Sigmoid colon (tissue), 4 donors: ENCODE measurements around the gene CRIP2.
A peak's percentile ranks its signal among the peaks of the same experiment; 100 is the strongest.

Experiments used
- EP300 ChIP-seq, 4 donors: sonication (generic); formaldehyde crosslinking; IDR thresholded peaks; one replicate each; pipeline ENCODE4 v1.6.1; 2017; ENCODE audit warnings: antibody characterized with exemption in 4 of 4
- POLR2A ChIP-seq, 2 donors: fragments of 450-650 bp; IDR thresholded peaks; one replicate each; pipeline ENCODE4 v1.6.1; 2016; ENCODE audit warnings: antibody characterized with exemption in 2 of 2, mild to moderate bottlenecking in 2 of 2, moderate library complexity in 2 of 2
- POLR2AphosphoS5 ChIP-seq, 4 donors: sonication (generic); formaldehyde crosslinking; IDR thresholded peaks; one replicate each; pipeline ENCODE4 v1.6.1; 2017; ENCODE audit warnings: antibody characterized with exemption in 4 of 4
- TF ChIP-seq, protein P1 (sequence below), 4 experiments: fragments of 450-650 bp in 3 of 4; fragments of 200-600 bp in 1 of 4; IDR thresholded peaks; one replicate each; pipeline ENCODE4 v1.5.1; 2016 to 2019; ENCODE audit warnings: antibody characterized with exemption in 4 of 4, mild to moderate bottlenecking in 3 of 4, moderate library complexity in 2 of 4

DNA sequence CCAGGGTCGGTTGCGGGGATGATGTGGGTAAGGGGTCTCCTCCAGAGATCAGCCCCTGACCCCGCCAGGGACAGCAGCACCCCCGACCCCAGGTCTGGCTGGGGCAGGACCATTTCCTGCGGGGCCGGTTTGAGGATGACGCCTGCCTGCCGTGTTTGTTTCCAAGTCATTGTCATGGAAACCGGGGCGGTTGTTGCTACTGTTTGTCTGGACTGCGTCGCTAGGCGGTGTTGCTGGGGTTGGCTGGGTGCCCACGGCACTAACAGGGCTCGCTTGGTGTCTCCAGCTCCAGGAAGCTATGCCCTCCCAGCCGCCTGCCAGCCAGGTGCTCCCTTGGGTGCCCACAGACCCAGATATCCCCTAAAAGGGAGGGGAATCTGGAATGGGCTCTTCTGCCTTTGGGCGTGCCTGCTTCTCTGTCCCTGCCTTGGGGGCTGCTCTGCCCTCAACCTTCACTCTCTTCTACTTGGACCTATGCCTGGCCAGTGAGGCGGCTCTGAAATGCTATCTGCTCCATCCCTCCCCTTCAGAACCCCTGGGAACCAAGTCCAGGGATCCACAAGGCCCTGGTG lies 7.4 kb downstream of the CRIP2 start:
- TF ChIP-seq, protein P1, sequence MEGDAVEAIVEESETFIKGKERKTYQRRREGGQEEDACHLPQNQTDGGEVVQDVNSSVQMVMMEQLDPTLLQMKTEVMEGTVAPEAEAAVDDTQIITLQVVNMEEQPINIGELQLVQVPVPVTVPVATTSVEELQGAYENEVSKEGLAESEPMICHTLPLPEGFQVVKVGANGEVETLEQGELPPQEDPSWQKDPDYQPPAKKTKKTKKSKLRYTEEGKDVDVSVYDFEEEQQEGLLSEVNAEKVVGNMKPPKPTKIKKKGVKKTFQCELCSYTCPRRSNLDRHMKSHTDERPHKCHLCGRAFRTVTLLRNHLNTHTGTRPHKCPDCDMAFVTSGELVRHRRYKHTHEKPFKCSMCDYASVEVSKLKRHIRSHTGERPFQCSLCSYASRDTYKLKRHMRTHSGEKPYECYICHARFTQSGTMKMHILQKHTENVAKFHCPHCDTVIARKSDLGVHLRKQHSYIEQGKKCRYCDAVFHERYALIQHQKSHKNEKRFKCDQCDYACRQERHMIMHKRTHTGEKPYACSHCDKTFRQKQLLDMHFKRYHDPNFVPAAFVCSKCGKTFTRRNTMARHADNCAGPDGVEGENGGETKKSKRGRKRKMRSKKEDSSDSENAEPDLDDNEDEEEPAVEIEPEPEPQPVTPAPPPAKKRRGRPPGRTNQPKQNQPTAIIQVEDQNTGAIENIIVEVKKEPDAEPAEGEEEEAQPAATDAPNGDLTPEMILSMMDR (IDR thresholded peaks at IDR 0.05): peak in 1 of 4 experiments; percentile 18
- TF ChIP-seq POLR2AphosphoS5 (IDR thresholded peaks at IDR 0.05) (peak in 3 of 4 donors; percentile 43 to 69 (median 57)), POLR2A (IDR thresholded peaks at IDR 0.05) (no peak), EP300 (IDR thresholded peaks at IDR 0.05) (peak in 1 of 4 donors; percentile 59)
